Prostate gland (tissue), 2 donors: ENCODE results near the gene DENND1C.

Experiments used
- POLR2A ChIP-seq: fragments of 450-650 bp; IDR thresholded peaks from one replicate; pipeline ENCODE4 v1.6.1; 2016; ENCODE audit warnings: antibody characterized with exemption, mild to moderate bottlenecking
- POLR2AphosphoS5 ChIP-seq: sonication (generic); formaldehyde crosslinking; IDR thresholded peaks from one replicate; pipeline ENCODE4 v1.6.1; 2017; ENCODE audit warnings: antibody characterized with exemption
- TF ChIP-seq, protein P1 (sequence below), 4 experiments: fragments of 200-600 bp in 2 of 4; fragments of 450-650 bp in 2 of 4; sonication (generic) in 2 of 4; IDR thresholded peaks; 1 replicate in 3 of 4; 2 replicates in 1 of 4; pipeline ENCODE4 v1.5.1; 2016 to 2019; ENCODE audit warnings: antibody characterized with exemption in 4 of 4, mild to moderate bottlenecking in 2 of 4, moderate library complexity in 2 of 4

DNA sequence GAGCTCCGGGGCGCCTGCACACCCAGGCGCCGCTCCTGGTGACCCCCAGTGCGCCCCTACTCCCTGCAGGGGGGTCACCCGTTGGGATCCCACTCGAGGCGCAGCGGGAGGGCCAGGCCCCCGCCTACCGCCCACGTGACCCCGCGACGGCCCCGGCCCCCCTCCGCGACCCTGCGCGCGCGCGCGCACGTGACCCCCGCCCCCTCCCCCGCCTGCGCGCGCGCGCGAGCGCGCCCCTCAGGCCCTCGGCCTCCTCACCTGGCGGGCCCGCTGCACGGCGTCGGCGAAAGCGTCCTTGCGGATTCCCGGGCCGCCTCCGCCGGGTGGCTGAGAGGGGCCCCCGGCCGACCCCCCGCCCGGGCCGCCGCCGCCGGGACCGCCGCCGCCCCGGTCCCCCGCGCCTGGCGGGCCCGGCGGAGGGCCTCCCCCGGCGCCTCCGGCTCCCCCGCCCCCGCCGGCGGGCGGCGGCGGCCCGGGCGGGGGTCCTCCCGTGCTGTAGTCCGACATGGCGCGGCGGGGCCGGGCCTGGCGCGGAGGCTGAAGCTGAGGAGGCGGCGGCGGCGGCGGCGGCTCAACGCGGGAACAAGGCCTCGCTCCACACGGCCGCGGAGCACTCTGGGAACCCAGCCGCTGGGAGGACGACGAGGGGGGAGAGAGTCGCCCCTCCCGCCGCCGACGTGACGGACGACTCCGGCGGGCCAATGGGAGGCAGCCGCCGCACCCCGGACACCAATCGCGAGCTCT is 57.2 kb downstream of the DENND1C start, which contains the start of gene KHSRP:
- TF ChIP-seq, protein P1, sequence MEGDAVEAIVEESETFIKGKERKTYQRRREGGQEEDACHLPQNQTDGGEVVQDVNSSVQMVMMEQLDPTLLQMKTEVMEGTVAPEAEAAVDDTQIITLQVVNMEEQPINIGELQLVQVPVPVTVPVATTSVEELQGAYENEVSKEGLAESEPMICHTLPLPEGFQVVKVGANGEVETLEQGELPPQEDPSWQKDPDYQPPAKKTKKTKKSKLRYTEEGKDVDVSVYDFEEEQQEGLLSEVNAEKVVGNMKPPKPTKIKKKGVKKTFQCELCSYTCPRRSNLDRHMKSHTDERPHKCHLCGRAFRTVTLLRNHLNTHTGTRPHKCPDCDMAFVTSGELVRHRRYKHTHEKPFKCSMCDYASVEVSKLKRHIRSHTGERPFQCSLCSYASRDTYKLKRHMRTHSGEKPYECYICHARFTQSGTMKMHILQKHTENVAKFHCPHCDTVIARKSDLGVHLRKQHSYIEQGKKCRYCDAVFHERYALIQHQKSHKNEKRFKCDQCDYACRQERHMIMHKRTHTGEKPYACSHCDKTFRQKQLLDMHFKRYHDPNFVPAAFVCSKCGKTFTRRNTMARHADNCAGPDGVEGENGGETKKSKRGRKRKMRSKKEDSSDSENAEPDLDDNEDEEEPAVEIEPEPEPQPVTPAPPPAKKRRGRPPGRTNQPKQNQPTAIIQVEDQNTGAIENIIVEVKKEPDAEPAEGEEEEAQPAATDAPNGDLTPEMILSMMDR (IDR thresholded peaks at IDR 0.05): no peak
- TF ChIP-seq POLR2A (peak; percentile 92), POLR2AphosphoS5 (no peak)
